ENCODE results near the gene PHTF2. TPM values are rescaled to one million over a fixed set of nuclear protein-coding genes. Genes with fewer than 3 reads are reported as not detected.

Gene PHTF2
- total RNA-seq, 1 experiment from 2014 or later: 52.0 TPM

DNA sequence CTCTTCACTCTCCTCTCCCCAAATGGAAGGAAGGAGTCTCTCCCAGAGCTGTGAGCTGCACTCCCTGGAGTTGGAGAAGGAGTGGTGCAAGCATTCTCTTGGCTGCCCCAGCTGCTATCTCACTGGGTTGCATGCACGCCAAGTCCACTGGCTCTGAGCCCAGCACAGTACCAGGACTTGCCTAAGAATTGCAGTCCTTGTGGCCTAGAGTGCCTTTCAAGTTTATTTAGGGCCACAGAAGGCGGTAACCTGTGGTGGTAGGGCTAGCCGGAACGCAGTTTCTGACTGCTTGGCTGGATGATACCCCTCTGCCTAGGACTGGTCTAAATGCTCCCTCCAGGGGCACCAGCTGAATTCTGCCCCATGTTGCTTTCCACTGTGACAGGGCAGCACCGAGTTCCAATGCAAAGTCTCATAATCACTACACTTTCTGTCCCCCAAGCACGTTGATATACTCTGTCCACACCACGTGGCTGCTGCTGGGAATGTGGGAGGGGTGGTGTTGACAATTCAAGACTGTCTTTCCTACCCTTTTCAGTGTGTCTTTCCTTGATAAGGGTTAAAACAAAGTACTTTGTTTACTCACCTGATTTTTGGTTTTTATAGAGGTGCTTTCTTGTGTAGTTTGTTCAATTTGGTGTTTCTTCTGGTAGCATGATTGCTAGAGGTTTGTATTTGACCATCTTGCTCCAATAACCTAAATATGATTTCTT is 57.0 kb downstream of the PHTF2 start:
- H3K27me3 ChIP-seq (ENCODE audit: insufficient read depth, low read depth): no peaks in the 10 kb centered on the region
- H3K4me2 ChIP-seq: no peak overlapping the region
- no peaks in the 10 kb centered on the region for H3K36me3 ChIP-seq (ENCODE audit: low read depth)
- H3K27ac ChIP-seq: no peak overlapping the region
- H2AFZ ChIP-seq: no peak overlapping the region
- H3K4me1 ChIP-seq (replicated peaks; ENCODE audit: insufficient read depth): no peaks in the 10 kb centered on the region
- no peaks in the 10 kb centered on the region for H3K9me3 ChIP-seq (ENCODE audit: insufficient read depth, low read depth)
- ChIA-PET CTCF (no interaction called here), POLR2A (ENCODE audit: unreplicated experiment) (no interaction called here)
- no peaks in the 10 kb centered on the region for H4K20me1 ChIP-seq (ENCODE audit: insufficient read depth)
- DNase-seq: no peak
- no TSS peak for BruUV-seq (replicated peaks)
- TF ChIP-seq, protein P1, sequence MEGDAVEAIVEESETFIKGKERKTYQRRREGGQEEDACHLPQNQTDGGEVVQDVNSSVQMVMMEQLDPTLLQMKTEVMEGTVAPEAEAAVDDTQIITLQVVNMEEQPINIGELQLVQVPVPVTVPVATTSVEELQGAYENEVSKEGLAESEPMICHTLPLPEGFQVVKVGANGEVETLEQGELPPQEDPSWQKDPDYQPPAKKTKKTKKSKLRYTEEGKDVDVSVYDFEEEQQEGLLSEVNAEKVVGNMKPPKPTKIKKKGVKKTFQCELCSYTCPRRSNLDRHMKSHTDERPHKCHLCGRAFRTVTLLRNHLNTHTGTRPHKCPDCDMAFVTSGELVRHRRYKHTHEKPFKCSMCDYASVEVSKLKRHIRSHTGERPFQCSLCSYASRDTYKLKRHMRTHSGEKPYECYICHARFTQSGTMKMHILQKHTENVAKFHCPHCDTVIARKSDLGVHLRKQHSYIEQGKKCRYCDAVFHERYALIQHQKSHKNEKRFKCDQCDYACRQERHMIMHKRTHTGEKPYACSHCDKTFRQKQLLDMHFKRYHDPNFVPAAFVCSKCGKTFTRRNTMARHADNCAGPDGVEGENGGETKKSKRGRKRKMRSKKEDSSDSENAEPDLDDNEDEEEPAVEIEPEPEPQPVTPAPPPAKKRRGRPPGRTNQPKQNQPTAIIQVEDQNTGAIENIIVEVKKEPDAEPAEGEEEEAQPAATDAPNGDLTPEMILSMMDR (conservative IDR thresholded peaks at IDR 0.05): no peak
- no peak for TF ChIP-seq EZH2 (IDR thresholded peaks at IDR 0.05; ENCODE audit: low read depth)
- H3K4me3 ChIP-seq: no peak overlapping the region
- no peaks in the 10 kb centered on the region for H3K9me2 ChIP-seq (ENCODE audit: insufficient read depth)
- H3K79me2 ChIP-seq (ENCODE audit: low read depth): no peaks in the 10 kb centered on the region
- H3F3A ChIP-seq (ENCODE audit: insufficient read depth, low read depth): no peaks in the 10 kb centered on the region
- intact Hi-C loops (cut with micrococcal nuclease; ENCODE audit: unreplicated experiment): no loop called here

DNA sequence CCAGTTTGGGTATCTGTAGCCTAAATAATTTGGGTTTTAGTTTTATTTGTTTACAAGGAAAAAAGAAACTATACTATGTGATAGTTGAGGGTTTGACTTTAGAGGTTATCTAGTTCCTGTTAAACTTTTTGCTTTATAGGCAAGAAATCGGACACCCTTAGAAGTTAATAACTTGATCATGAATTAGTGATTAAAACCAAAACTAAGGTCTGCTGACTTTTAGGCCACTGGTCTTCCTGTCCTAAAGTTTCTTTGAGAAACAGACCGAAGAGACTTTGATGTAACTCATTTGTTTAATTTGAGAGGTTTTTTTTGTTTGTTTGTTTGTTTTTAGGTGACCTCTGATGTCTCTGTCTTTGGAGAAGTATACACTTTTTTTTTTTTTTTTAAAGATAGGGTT is 59.7 kb downstream of the PHTF2 start:
- H3K4me2 ChIP-seq: no peak overlapping the region
- no peak overlapping the region for H3K4me3 ChIP-seq
- H2AFZ ChIP-seq: no peak overlapping the region
- TF ChIP-seq EZH2 (IDR thresholded peaks at IDR 0.05; ENCODE audit: low read depth): no peak
- TF ChIP-seq, protein P1 (conservative IDR thresholded peaks at IDR 0.05): no peak
- no peaks in the 10 kb centered on the region for H4K20me1 ChIP-seq (ENCODE audit: insufficient read depth)
- intact Hi-C loops (cut with micrococcal nuclease; ENCODE audit: unreplicated experiment): no loop called here
- H3K27ac ChIP-seq: no peak overlapping the region
- no peaks in the 10 kb centered on the region for H3K4me1 ChIP-seq (replicated peaks; ENCODE audit: insufficient read depth)
- no TSS peak for BruUV-seq (replicated peaks)
- H3K36me3 ChIP-seq (ENCODE audit: low read depth): no peaks in the 10 kb centered on the region
- POLR2A ChIA-PET (ENCODE audit: unreplicated experiment): no interaction called here
- CTCF ChIA-PET: no interaction called here
- H3K79me2 ChIP-seq (ENCODE audit: low read depth): no peaks in the 10 kb centered on the region
- H3K9me3 ChIP-seq (ENCODE audit: insufficient read depth, low read depth): no peaks in the 10 kb centered on the region
- no peaks in the 10 kb centered on the region for H3K9me2 ChIP-seq (ENCODE audit: insufficient read depth)
- no peak for DNase-seq
- no peaks in the 10 kb centered on the region for H3F3A ChIP-seq (ENCODE audit: insufficient read depth, low read depth)
- no peaks in the 10 kb centered on the region for H3K27me3 ChIP-seq (ENCODE audit: insufficient read depth, low read depth)

DNA sequence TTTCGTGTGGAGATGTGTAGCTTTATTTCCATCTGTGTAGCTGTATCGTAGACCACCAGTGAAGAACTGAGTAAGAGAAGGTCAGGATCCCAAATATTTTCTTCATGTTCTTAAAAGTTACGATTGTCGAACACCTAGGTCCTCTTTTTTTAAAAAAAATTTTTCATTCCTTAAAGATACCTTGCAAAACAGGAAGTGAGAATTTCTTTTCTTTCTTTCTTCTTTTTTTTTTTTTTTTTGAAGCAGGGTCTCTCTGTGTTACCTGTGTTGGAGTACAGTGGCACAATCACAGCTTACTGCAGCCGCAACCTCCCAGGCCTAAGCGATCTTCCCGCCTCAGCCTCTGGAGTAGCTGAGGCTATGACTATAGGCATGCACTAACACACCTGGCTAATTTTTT is 60.8 kb downstream of the PHTF2 start:
- Histone ChIP-seq H3K27me3 (ENCODE audit: insufficient read depth, low read depth) (no peaks in the 10 kb centered on the region), H3K9me2 (ENCODE audit: insufficient read depth) (no peaks in the 10 kb centered on the region), H3F3A (ENCODE audit: insufficient read depth, low read depth) (no peaks in the 10 kb centered on the region), H3K9me3 (ENCODE audit: insufficient read depth, low read depth) (no peaks in the 10 kb centered on the region), H3K4me3 (no peak overlapping the region), H3K4me1 (replicated peaks; ENCODE audit: insufficient read depth) (no peaks in the 10 kb centered on the region), H4K20me1 (ENCODE audit: insufficient read depth) (no peaks in the 10 kb centered on the region), H2AFZ (no peak overlapping the region), H3K79me2 (ENCODE audit: low read depth) (no peaks in the 10 kb centered on the region), H3K4me2 (no peak overlapping the region), H3K36me3 (ENCODE audit: low read depth) (no peaks in the 10 kb centered on the region), H3K27ac (no peak overlapping the region)
- ChIA-PET CTCF (no interaction called here), POLR2A (ENCODE audit: unreplicated experiment) (no interaction called here)
- no TSS peak for BruUV-seq (replicated peaks)
- DNase-seq: no peak
- no peak for TF ChIP-seq EZH2 (IDR thresholded peaks at IDR 0.05; ENCODE audit: low read depth)
- TF ChIP-seq, protein P1 (conservative IDR thresholded peaks at IDR 0.05): no peak
- intact Hi-C loops (cut with micrococcal nuclease; ENCODE audit: unreplicated experiment): no loop called here

Measured in PC-9 (cell line).